HepG2 (cell line): ENCODE results near the gene HECA. TPM values are rescaled to one million over a fixed set of nuclear protein-coding genes. Genes with fewer than 3 reads are reported as not detected.
A peak's percentile ranks its signal among the peaks of the same experiment; 100 is the strongest.

Experiments
- CREM ChIP-seq, 2 experiments: sonication (generic) in 1 of 2; formaldehyde crosslinking in 1 of 2; IDR thresholded peaks; 2 replicates each; pipeline versions ENCODE4 v1.4.0 to v1.6.1; 2016 to 2020; ENCODE audit warnings: antibody characterized with exemption in 1 of 2, mild to moderate bottlenecking in 1 of 2, missing genetic modification reagents in 1 of 2
- FOXK2 ChIP-seq: fragments of 450-650 bp; IDR thresholded peaks from 2 replicates; pipeline ENCODE4 v1.6.1; 2016
- IRF2 ChIP-seq: IDR thresholded peaks from 2 replicates; pipeline ENCODE4 v1.6.1; 2018; ENCODE audit warnings: missing genetic modification reagents, missing compliant biosample characterization
- MLXIP ChIP-seq: sonication (generic); formaldehyde crosslinking; IDR thresholded peaks from 2 replicates; pipeline ENCODE4 v1.9.0; 2021; ENCODE audit warnings: missing genetic modification reagents, borderline replicate concordance
- NKX3-1 ChIP-seq: sonication (generic); formaldehyde crosslinking; IDR thresholded peaks from 2 replicates; pipeline ENCODE4 v1.5.0; 2020; ENCODE audit warnings: missing genetic modification reagents
- NR2F2 ChIP-seq: IDR thresholded peaks from 2 replicates; pipeline ENCODE4 v1.6.1; 2012; ENCODE audit warnings: low read depth, inconsistent platforms, borderline replicate concordance
- POLR2AphosphoS5 ChIP-seq: IDR thresholded peaks from 2 replicates; pipeline ENCODE4 v1.6.1; 2012; ENCODE audit warnings: low read depth, low read length
- SALL1 ChIP-seq: sonication (generic); formaldehyde crosslinking; IDR thresholded peaks from 2 replicates; pipeline ENCODE4 v1.8.0; 2022; ENCODE audit warnings: mild to moderate bottlenecking, missing genetic modification reagents
- SMC3 ChIP-seq: IDR thresholded peaks from 2 replicates; pipeline ENCODE4 v1.6.1; 2011; ENCODE audit warnings: low read length, improper control_type of control experiment
- THAP9 ChIP-seq: sonication (generic); formaldehyde crosslinking; IDR thresholded peaks from 2 replicates; pipeline ENCODE4; 2020; ENCODE audit warnings: missing genetic modification reagents, mild to moderate bottlenecking, borderline replicate concordance
- ZBTB1 ChIP-seq: sonication (generic); formaldehyde crosslinking; IDR thresholded peaks from 2 replicates; pipeline ENCODE4 v1.4.0; 2020; ENCODE audit warnings: missing genetic modification reagents, borderline replicate concordance
- ZBTB8A ChIP-seq: sonication (generic); formaldehyde crosslinking; IDR thresholded peaks from 2 replicates; pipeline ENCODE4 v1.4.0; 2020; ENCODE audit warnings: mild to moderate bottlenecking, low read depth, missing genetic modification reagents, borderline replicate concordance
- ZC3H4 ChIP-seq: sonication (generic); formaldehyde crosslinking; IDR thresholded peaks from 2 replicates; pipeline ENCODE4 v1.4.0; 2020; ENCODE audit warnings: missing genetic modification reagents, borderline replicate concordance
- ZIK1 ChIP-seq: sonication (generic); formaldehyde crosslinking; IDR thresholded peaks from 2 replicates; pipeline ENCODE4 v1.5.0; 2020; ENCODE audit warnings: mild to moderate bottlenecking, low read depth, missing genetic modification reagents, borderline replicate concordance
- ZNF138 ChIP-seq: sonication (generic); formaldehyde crosslinking; IDR thresholded peaks from 2 replicates; pipeline ENCODE4 v1.5.0; 2020; ENCODE audit warnings: mild to moderate bottlenecking, low read depth, missing genetic modification reagents
- ZNF652 ChIP-seq: IDR thresholded peaks from 2 replicates; pipeline ENCODE4 v1.6.1; 2016; ENCODE audit warnings: low read depth, borderline replicate concordance
- ZNF7 ChIP-seq: IDR thresholded peaks from 2 replicates; pipeline ENCODE4 v1.6.1; 2016; ENCODE audit warnings: missing biosample characterization, missing genetic modification reagents
- ZZZ3 ChIP-seq: sonication (generic); formaldehyde crosslinking; IDR thresholded peaks from 2 replicates; pipeline ENCODE4 v1.4.0; 2020; ENCODE audit warnings: missing genetic modification reagents, mild to moderate bottlenecking, borderline replicate concordance
- polyA plus RNA-seq, 8 experiments: library from polyadenylated mRNA; depleted of rRNA in 3 of 8; stranded (reverse) in 7 of 8; unstranded in 1 of 8; fragments of >200 nt; fragmentation: Illumina TruSeq in 4 of 8; extraction: Trizol in 4 of 8; gene quantifications; 2 replicates each; pipeline versions ENCODE4 v1.2.1 to v1.2.3, GENCODE V29; 2011 to 2016; ENCODE audit warnings: low read depth in 4 of 8, missing spikeins in 1 of 8, mixed read lengths in 1 of 8; ENCODE audit not compliant: insufficient read depth in 1 of 8
- total RNA-seq, 5 experiments: library from RNA; depleted of rRNA; stranded (reverse); fragments of >200 nt; fragmentation: Illumina TruSeq; extraction: Trizol; gene quantifications; 2 replicates each; pipeline ENCODE4 v1.2.3, GENCODE V29; 2016; ENCODE audit warnings: low read depth in 1 of 5
- TF ChIP-seq, protein P1 (sequence below): sonication (generic); formaldehyde crosslinking; IDR thresholded peaks from 2 replicates; pipeline ENCODE4 v1.8.0; 2022; ENCODE audit warnings: missing genetic modification reagents, mild to moderate bottlenecking, borderline replicate concordance
- TF ChIP-seq, protein P2 (sequence below): IDR thresholded peaks from 2 replicates; pipeline ENCODE4 v1.6.1; 2016; ENCODE audit warnings: low read depth
- TF ChIP-seq, protein P3 (sequence below): sonication (generic); formaldehyde crosslinking; IDR thresholded peaks from 2 replicates; pipeline ENCODE4 v1.4.0; 2020; ENCODE audit warnings: missing genetic modification reagents

HECA gene
- total and polyA plus RNA-seq, 2 of the 13 experiments (the other 11 are each of a cell fraction or from before 2014, with no cell fraction given): 0.18 to 0.49 TPM

DNA sequence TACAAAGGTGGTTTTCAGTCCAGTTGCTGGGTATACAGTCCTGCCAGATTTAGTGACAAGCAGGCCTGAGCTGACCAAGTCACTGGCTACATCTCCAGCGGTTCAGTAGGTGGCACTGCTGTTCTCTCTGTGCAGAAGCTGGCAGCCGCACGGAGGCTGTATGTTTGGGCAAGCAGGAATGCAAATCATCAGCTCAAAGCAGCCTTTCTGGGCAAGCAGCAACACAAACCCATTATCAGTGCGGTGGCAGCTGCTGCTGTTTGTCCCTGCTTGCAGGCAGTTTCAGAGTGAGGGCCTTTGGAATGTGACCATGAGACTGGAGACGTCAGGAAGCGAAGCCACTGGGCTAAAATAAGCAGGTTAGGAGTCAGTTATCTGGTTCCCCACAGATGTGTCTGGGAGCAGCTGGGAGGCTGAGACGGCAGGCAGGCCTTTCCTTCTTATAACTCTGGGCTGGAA, 84.4 kb downstream of the HECA start (continued):
- TF ChIP-seq ZIK1 (CRISPR knock-in tag) (no peak), FOXK2 (no peak), ZNF138 (CRISPR knock-in tag) (no peak), THAP9 (CRISPR knock-in tag) (no peak), SALL1 (CRISPR knock-in tag) (peak; percentile 79), SMC3 (peak; percentile 91), CREM (IDR thresholded peaks at IDR 0.05) (no peak), CREM (CRISPR knock-in tag; IDR thresholded peaks at IDR 0.05) (no peak), ZNF7 (CRISPR knock-in tag) (no peak), NKX3-1 (CRISPR knock-in tag) (no peak), NR2F2 (no peak), ZZZ3 (CRISPR knock-in tag) (no peak), MLXIP (CRISPR knock-in tag) (no peak), ZBTB8A (no peak), ZNF652 (CRISPR knock-in tag) (no peak), ZBTB1 (no peak), IRF2 (CRISPR knock-in tag) (peak; percentile 68; the same call in 1 of the 2 replicates), POLR2AphosphoS5 (no peak), ZC3H4 (CRISPR knock-in tag) (no peak)
- TF ChIP-seq, protein P1, sequence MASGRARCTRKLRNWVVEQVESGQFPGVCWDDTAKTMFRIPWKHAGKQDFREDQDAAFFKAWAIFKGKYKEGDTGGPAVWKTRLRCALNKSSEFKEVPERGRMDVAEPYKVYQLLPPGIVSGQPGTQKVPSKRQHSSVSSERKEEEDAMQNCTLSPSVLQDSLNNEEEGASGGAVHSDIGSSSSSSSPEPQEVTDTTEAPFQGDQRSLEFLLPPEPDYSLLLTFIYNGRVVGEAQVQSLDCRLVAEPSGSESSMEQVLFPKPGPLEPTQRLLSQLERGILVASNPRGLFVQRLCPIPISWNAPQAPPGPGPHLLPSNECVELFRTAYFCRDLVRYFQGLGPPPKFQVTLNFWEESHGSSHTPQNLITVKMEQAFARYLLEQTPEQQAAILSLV (CRISPR knock-in tag): no peak
- TF ChIP-seq, protein P2, sequence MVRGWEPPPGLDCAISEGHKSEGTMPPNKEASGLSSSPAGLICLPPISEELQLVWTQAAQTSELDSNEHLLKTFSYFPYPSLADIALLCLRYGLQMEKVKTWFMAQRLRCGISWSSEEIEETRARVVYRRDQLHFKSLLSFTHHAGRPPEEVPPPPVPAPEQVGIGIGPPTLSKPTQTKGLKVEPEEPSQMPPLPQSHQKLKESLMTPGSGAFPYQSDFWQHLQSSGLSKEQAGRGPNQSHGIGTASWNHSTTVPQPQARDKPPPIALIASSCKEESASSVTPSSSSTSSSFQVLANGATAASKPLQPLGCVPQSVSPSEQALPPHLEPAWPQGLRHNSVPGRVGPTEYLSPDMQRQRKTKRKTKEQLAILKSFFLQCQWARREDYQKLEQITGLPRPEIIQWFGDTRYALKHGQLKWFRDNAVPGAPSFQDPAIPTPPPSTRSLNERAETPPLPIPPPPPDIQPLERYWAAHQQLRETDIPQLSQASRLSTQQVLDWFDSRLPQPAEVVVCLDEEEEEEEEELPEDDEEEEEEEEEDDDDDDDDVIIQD (CRISPR knock-in tag): peak; percentile 45; the same call in 1 of the 2 replicates
- TF ChIP-seq, protein P3, sequence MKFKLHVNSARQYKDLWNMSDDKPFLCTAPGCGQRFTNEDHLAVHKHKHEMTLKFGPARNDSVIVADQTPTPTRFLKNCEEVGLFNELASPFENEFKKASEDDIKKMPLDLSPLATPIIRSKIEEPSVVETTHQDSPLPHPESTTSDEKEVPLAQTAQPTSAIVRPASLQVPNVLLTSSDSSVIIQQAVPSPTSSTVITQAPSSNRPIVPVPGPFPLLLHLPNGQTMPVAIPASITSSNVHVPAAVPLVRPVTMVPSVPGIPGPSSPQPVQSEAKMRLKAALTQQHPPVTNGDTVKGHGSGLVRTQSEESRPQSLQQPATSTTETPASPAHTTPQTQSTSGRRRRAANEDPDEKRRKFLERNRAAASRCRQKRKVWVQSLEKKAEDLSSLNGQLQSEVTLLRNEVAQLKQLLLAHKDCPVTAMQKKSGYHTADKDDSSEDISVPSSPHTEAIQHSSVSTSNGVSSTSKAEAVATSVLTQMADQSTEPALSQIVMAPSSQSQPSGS (CRISPR knock-in tag): peak; percentile 60; the same call in 1 of the 2 replicates
